ENCODE results near the gene FAM3A. TPM values are rescaled to one million over a fixed set of nuclear protein-coding genes. Genes with fewer than 3 reads are reported as not detected.

Gene FAM3A
- total RNA-seq, 1 donor from 2014 or later, result 36.5 TPM

GRCh38 chrX:154512879-154513553, 3.0 kb downstream of the FAM3A start:
- Mint-ChIP-seq H3K27me3 (ENCODE audit: low read depth) (no peaks in the 10 kb centered on the region), H3K36me3 (ENCODE audit: low read depth) (peaks cover 8% of the 10 kb centered on the region), H3K4me3 (ENCODE audit: unreplicated experiment) (no peak overlapping the region), H3K4me1 (ENCODE audit: low read depth) (peaks cover 11% of the 10 kb centered on the region), H3K27ac (ENCODE audit: unreplicated experiment) (no peak overlapping the region), H3K9me3 (ENCODE audit: low read depth) (peaks cover 16% of the 10 kb centered on the region)
- no peak for DNase-seq (ENCODE audit: low spot score)
- no peak for TF ChIP-seq CTCF (IDR thresholded peaks at IDR 0.05)

GRCh38 chrX:154511761-154512160, 4.3 kb downstream of the FAM3A start:
- Mint-ChIP-seq H3K9me3 (ENCODE audit: low read depth) (peaks cover 16% of the 10 kb centered on the region), H3K4me1 (ENCODE audit: low read depth) (peaks cover 11% of the 10 kb centered on the region), H3K27ac (ENCODE audit: unreplicated experiment) (no peak overlapping the region), H3K36me3 (ENCODE audit: low read depth) (peaks cover 9% of the 10 kb centered on the region), H3K27me3 (ENCODE audit: low read depth) (no peaks in the 10 kb centered on the region), H3K4me3 (ENCODE audit: unreplicated experiment) (no peak overlapping the region)
- TF ChIP-seq CTCF (IDR thresholded peaks at IDR 0.05), result no peak
- DNase-seq (ENCODE audit: low spot score), result no peak

DNA sequence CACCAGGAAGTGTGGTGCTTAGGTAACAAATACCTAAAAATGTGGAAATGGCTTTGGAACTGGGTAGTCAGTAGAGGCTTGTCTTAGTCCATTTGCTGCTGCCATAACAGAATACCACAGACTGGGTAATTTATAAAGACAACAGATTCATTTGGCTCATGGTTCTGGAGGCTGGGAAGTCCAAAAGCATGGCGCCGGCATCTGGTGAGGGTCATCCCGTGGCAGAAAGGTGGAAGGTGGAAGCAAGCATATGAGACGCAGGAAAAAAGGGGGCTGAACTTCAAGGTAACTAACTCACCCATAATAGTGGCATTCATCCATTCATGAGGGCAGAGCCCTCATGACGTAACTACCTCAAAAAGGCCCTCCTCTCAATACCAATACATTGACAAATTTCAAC, 6.6 kb downstream of the FAM3A start:
- TF ChIP-seq CTCF (IDR thresholded peaks at IDR 0.05), result no peak
- Mint-ChIP-seq H3K27ac (ENCODE audit: unreplicated experiment) (no peak overlapping the region), H3K4me1 (ENCODE audit: low read depth) (peaks cover 8% of the 10 kb centered on the region), H3K36me3 (ENCODE audit: low read depth) (peaks cover 12% of the 10 kb centered on the region), H3K9me3 (ENCODE audit: low read depth) (peaks cover 19% of the 10 kb centered on the region), H3K4me3 (ENCODE audit: unreplicated experiment) (no peak overlapping the region), H3K27me3 (ENCODE audit: low read depth) (no peaks in the 10 kb centered on the region)
- no peak for DNase-seq (ENCODE audit: low spot score)

DNA sequence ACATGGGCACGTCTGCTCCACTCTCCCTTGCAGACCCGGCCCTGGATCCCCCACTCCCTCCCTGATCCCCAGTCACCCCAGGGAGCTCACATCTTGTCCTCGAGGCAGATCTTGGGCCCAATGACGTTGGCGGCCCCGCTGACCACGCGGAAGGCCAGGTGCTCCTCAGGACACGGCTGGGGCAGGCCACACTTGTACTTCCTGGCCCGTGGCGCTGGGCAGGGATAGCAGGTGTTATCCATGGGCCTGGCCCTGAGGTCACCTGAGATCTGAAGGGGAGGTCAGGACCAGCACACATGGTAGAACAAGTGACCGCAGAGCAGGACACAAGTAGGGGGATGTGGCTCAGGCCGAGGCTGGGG, 7.7 kb downstream of the FAM3A start:
- DNase-seq (ENCODE audit: low spot score), result no peak
- H3K36me3 Mint-ChIP-seq (ENCODE audit: low read depth), result peaks cover 12% of the 10 kb centered on the region
- peaks cover 8% of the 10 kb centered on the region for H3K4me1 Mint-ChIP-seq (ENCODE audit: low read depth)
- peaks cover 19% of the 10 kb centered on the region for H3K9me3 Mint-ChIP-seq (ENCODE audit: low read depth)
- H3K27ac Mint-ChIP-seq (ENCODE audit: unreplicated experiment), result no peak overlapping the region
- H3K4me3 Mint-ChIP-seq (ENCODE audit: unreplicated experiment), result no peak overlapping the region
- TF ChIP-seq CTCF (IDR thresholded peaks at IDR 0.05), result no peak
- H3K27me3 Mint-ChIP-seq (ENCODE audit: low read depth), result no peaks in the 10 kb centered on the region

GRCh38 chrX:154507673-154508383, 8.2 kb downstream of the FAM3A start:
- DNase-seq (ENCODE audit: low spot score), result no peak
- no peaks in the 10 kb centered on the region for H3K27me3 Mint-ChIP-seq (ENCODE audit: low read depth)
- H3K4me1 Mint-ChIP-seq (ENCODE audit: low read depth), result peaks cover 8% of the 10 kb centered on the region
- TF ChIP-seq CTCF (IDR thresholded peaks at IDR 0.05), result no peak
- no peak overlapping the region for H3K4me3 Mint-ChIP-seq (ENCODE audit: unreplicated experiment)
- peaks cover 19% of the 10 kb centered on the region for H3K9me3 Mint-ChIP-seq (ENCODE audit: low read depth)
- H3K27ac Mint-ChIP-seq (ENCODE audit: unreplicated experiment), result no peak overlapping the region
- H3K36me3 Mint-ChIP-seq (ENCODE audit: low read depth), result peaks cover 12% of the 10 kb centered on the region
